Stimulated activated naive CD4-positive, alpha-beta T cell treated with Interleukin-2 at 50 U/mL for 16 hours (primary cell): ENCODE data around the gene GALNTL6.

Source experiments
- DNase-seq: peaks from one replicate; lab custom pipeline; 2025; lab: John Stamatoyannopoulos, UW

Gene GALNTL6

GRCh38 chr4:171993247-171993646, 180.0 kb downstream of the GALNTL6 start:
- DNase-seq: no peak

- DNase-seq: no peak
Measured at GRCh38 chr4:172007889-172008288, 194.7 kb downstream of the GALNTL6 start.

GRCh38 chr4:172009446-172010230, 196.4 kb downstream of the GALNTL6 start:
- DNase-seq: no peak

- DNase-seq: no peak
Measured at GRCh38 chr4:172011196-172011595, 198.0 kb downstream of the GALNTL6 start.

DNA sequence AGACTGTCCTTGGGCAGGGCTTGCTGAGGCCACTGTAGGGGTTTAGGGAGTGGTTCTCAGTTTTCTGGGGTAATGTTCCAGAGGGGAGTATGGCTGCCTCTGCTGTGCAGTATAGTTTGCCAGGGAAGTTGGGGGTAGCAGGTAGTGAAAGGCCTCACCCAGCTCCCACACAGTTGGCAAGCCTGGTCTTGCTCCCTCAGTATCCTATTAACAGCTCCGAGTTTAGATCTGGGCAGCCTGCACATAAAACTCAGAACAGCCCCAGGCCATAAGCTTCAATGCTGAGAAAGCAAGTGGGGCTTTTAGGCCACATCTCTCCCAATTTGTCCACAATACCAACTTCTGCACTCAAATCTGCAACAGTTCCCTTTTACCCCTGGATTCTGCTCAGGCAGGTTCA, 205.2 kb downstream of the GALNTL6 start:
- no peak for DNase-seq

DNA sequence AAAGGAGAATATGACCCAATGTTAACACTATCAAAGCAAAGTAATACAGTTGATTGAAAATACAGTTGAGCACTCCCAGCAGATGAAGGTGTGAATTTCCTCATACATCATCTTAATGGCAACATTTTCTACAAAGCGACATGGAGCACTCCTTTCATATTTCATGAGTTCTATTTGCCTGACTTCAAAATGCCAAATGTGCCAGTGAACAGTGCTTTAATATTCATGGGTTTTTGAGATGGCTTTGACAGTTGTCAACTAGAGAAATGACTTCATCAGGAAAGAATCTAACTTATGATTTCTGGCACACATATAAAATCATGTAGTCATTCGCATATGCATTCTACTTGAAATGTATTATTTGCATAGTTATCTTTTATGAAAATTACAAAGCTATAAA, 222.4 kb downstream of the GALNTL6 start:
- no peak for DNase-seq

DNA sequence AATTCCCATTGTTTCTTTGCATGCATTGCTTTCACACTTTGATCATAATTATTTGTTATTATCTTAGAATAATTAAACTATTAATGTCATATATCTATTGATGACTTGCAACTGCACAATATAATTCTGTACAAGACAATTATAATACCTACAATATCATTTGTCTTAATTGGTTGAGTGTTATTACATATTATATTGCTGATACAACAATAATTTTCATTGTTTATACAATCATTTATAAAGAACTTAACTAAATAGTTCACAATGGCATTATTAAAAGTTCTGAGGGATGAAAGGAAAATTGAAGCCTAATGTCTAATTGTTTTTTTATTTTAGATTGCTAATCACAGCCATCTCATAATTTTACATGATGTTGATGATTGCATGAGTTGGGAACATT, 227.6 kb downstream of the GALNTL6 start:
- DNase-seq: no peak

- DNase-seq: no peak
Measured at GRCh38 chr4:172042714-172043114, 229.5 kb downstream of the GALNTL6 start.

DNA sequence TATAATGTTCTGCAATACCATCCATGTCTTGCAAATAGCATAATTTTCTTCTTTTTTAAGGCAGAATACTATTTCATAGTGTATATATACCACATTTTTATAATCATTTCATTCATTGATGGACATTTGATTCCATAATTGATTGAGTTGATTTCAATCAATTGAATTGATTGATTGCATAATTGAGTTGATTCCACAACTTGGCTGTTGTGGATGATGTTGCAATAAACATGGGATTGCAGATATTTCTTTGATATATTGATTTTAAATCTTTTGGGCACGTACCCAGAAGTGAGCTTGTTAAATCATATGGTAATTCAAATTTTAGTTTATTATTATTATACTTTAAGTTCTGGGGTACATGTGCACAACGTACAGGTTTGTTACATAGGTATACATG, 232.8 kb downstream of the GALNTL6 start:
- no peak for DNase-seq

DNA sequence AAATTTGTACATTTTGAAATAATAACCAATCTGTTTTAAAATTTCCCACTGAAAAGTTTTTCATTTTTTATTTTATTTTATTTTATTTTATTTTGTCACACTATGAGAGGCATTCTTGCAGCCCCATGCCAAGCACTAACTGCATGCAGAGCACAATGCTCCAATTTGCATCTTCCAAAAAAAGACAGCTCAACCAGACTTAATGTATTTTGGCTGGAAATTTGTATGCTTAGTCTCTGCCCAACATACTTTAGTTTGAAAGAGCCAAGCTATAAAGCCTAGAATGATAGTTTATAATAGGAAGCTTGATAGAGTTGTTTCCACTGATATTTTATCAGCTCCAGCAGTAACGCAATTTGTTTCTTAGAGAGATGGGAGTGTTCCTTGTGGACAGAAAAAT, 235.5 kb downstream of the GALNTL6 start:
- no peak for DNase-seq

DNA sequence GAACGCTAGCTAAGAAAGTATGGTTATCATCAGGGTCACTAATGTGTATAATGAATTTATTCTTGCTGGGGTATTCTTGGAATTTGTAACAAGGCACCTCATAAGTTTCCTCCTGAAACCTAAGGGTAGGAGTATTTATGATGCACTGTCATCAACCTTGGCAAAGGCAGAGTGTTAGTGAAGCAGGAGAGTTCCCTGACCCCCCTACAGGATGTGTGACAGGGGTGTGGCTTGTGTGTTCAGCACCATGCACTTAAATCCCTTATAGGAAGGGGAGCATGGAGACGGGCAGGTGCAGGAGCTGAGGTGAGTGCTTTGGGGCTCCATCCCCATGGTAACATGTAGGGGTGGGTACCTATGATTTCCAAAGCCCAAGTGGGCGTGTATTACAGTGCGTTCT, 237.7 kb downstream of the GALNTL6 start:
- DNase-seq: no peak

GRCh38 chr4:172055046-172055445, 241.8 kb downstream of the GALNTL6 start:
- DNase-seq: no peak

DNA sequence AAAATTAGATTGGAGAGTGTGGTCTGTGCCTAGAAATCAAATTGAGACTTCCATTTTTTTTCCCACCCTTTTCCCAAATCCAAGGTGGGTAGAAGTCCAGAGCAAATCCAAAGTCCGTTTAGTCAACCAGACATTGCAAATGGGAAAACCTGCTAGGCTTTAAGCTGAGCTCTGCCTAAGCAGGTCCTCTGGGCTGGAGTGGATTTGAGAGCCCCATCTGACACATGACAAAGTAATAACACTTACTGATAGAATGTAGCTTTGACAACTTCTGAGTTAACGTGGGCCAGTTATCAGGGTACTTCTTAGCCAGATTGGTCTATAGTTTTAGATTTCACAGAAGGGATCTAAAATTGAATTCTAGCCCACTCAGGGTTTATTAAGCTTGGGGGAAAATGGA, 242.3 kb downstream of the GALNTL6 start:
- DNase-seq: no peak

DNA sequence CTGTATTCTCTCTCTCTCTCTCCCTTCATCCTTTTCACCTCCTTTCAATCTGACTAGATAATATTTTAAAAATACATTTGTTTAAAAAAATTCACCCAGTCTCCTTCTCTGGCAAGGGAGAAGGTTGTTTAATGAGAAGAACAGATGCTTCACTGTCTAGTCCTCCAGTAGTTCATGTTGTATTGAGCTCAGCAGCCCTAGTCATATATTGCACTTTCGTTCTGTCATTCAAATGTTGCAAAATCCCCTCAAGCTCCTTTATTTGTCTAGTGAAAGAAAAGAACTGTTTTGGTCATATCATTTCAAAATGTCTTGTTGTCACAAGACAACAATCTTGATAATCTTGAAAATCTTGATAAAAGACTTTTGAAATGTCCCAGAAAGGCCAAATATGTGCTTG, 248.0 kb downstream of the GALNTL6 start:
- no peak for DNase-seq

GRCh38 chr4:172068506-172068905, 255.3 kb downstream of the GALNTL6 start:
- no peak for DNase-seq

DNA sequence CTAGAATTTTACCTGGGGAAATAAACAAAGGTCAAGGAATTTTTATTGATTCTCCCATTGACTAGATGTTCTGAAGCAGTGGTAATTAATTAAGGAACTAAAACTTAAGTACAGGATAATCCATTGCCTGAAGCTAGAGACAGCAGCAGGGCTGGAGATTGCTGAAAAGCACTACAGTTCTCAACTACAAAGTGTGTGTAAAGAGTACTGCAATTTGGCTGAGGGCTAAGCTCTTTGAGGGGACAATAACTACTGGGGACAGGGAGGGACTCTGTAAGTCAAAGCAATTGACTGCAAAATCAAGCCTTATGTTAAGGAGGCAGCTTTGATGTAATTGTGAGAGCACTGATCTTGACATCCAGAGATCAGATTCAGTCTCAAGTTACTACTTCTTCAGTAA, 260.4 kb downstream of the GALNTL6 start:
- DNase-seq: no peak

DNA sequence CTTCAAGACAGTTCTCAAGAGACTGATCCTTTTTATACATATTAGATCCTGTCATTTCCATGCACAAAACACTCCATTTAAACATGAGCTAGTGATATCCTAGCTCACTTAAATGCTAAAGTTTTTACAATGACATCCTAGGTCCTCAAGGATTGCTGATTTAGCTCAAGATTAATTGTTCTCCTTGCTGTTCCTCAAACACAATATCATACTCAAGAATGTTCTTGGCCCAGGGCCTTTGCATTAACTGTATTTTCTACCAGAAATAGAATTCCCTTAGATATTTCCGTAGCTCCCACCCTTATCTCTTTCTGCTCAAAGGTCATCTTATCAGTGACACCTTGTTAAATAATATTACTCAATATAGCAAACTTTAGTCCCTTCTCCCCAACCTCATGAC, 270.1 kb downstream of the GALNTL6 start:
- no peak for DNase-seq

- DNase-seq: no peak
Measured at GRCh38 chr4:172088556-172088955, 275.4 kb downstream of the GALNTL6 start.

- no peak for DNase-seq
Measured at GRCh38 chr4:172095161-172095560, 282.0 kb downstream of the GALNTL6 start.

DNA sequence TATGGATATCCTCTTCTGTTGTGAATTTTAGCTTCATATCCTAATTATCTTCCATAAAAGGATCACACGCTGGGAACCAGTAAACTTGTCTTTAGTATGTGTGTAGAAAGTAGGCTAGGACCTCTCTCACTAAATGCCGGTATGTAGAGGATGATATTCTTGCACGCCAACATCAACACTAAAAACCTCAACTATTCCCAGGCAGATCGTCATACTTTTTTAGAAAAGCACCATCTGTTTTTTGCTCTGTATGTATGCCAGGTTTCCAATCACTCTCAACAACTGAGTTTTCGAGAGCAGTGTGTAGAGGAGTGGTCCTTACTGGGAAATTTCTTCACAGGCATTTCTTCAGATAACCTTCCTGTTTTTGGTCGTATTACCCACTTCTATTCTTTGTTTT, 283.6 kb downstream of the GALNTL6 start:
- no peak for DNase-seq

DNA sequence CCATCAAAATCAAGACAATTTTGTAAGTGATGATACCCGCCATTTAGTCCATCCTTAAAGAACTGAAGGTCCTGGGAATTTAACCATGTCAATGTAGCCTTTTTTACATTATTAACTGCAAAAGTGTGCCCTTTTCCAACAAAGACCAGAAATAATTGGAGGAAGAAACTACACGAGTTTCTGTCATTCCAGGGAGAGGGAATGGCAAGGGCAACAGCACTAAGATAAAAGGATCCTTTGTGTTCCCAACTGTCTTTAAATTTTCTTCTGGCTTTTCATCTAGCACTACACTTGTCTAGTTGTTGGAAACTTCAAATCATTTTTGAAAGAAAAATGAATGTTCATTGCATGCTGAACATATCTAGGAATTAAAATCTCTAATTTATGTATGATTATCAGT, 286.2 kb downstream of the GALNTL6 start:
- no peak for DNase-seq

DNA sequence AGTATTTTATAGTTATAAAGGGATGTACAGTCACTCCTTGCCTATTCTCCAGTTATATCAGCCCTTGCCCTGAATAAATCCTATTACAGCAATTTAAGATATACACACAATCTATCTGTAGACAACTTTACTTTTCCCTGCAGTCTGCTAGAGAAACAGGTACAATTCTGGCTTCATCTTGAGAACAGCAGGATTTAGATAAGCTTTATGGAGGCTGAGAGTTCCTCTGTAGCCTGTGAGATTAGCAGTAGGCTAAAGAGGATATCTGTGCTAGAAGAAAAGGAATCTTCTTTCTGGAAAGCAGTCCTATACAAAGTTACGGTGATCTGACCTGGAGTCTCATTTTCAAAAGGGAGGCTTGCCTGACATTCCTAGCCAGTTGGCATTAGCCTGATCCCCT, 290.3 kb downstream of the GALNTL6 start:
- no peak for DNase-seq

GRCh38 chr4:172104539-172104938, 291.3 kb downstream of the GALNTL6 start:
- no peak for DNase-seq

- no peak for DNase-seq
Measured at GRCh38 chr4:172105918-172106317, 292.7 kb downstream of the GALNTL6 start.
